HepG2 (cell line): Measurements from ENCODE around the gene PCGF2. TPM values are rescaled to one million over a fixed set of nuclear protein-coding genes. Genes with fewer than 3 reads are reported as not detected.

Source experiments
- DMTF1 ChIP-seq: sonication (generic); formaldehyde crosslinking; IDR thresholded peaks from 2 replicates; pipeline ENCODE4 v1.4.0; 2020; ENCODE audit warnings: mild to moderate bottlenecking, missing genetic modification reagents
- FOXP4 ChIP-seq: sonication (generic); formaldehyde crosslinking; IDR thresholded peaks from 2 replicates; pipeline ENCODE4 v1.4.0; 2020; ENCODE audit warnings: missing genetic modification reagents
- GPBP1L1 ChIP-seq: sonication (generic); formaldehyde crosslinking; IDR thresholded peaks from 2 replicates; pipeline ENCODE4 v1.5.0; 2020; ENCODE audit warnings: mild to moderate bottlenecking, missing genetic modification reagents
- HBP1 ChIP-seq: IDR thresholded peaks from 2 replicates; pipeline ENCODE4 v1.6.1; 2016; ENCODE audit warnings: low read depth, control low read depth
- HNRNPH1 ChIP-seq: fragments of 200-400 bp; formaldehyde crosslinking; optimal IDR thresholded peaks from 2 replicates; pipeline ENCODE3; 2017; ENCODE audit warnings: mild to moderate bottlenecking, low read depth, low read length
- JDP2 ChIP-seq: sonication (generic); formaldehyde crosslinking; IDR thresholded peaks from 2 replicates; pipeline ENCODE4 v1.8.1; 2022; ENCODE audit warnings: missing genetic modification reagents, borderline replicate concordance
- KAT7 ChIP-seq: IDR thresholded peaks from 2 replicates; pipeline ENCODE4 v1.6.1; 2018; ENCODE audit warnings: borderline replicate concordance, missing compliant biosample characterization
- SALL2 ChIP-seq: sonication (generic); formaldehyde crosslinking; IDR thresholded peaks from 2 replicates; pipeline ENCODE4 v1.8.1; 2023; ENCODE audit warnings: mild to moderate bottlenecking, missing genetic modification reagents, inconsistent platforms
- ZNF276 ChIP-seq: sonication (generic); formaldehyde crosslinking; IDR thresholded peaks from 2 replicates; pipeline ENCODE4 v1.4.0; 2020; ENCODE audit warnings: mild to moderate bottlenecking, low read depth, missing genetic modification reagents
- ZNF350 ChIP-seq: sonication (generic); formaldehyde crosslinking; IDR thresholded peaks from 2 replicates; pipeline ENCODE4 v1.4.0; 2020; ENCODE audit warnings: mild to moderate bottlenecking, low read depth, missing genetic modification reagents, borderline replicate concordance
- ZNF547 ChIP-seq: sonication (generic); formaldehyde crosslinking; IDR thresholded peaks from 2 replicates; pipeline ENCODE4 v1.5.1; 2020; ENCODE audit warnings: mild to moderate bottlenecking, missing genetic modification reagents
- ZNF609 ChIP-seq: sonication (generic); formaldehyde crosslinking; IDR thresholded peaks from 2 replicates; pipeline ENCODE4 v1.4.0; 2020; ENCODE audit warnings: mild to moderate bottlenecking, missing genetic modification reagents, borderline replicate concordance
- ZSCAN9 ChIP-seq: IDR thresholded peaks from 2 replicates; pipeline ENCODE4 v1.6.1; 2016; ENCODE audit warnings: borderline replicate concordance
- polyA plus RNA-seq, 8 experiments: library from polyadenylated mRNA; depleted of rRNA in 3 of 8; stranded (reverse) in 7 of 8; unstranded in 1 of 8; fragments of >200 nt; fragmentation: Illumina TruSeq in 4 of 8; extraction: Trizol in 4 of 8; gene quantifications; 2 replicates each; pipeline versions ENCODE4 v1.2.1 to v1.2.3, GENCODE V29; 2011 to 2016; ENCODE audit warnings: low read depth in 4 of 8, missing spikeins in 1 of 8, mixed read lengths in 1 of 8; ENCODE audit not compliant: insufficient read depth in 1 of 8
- total RNA-seq, 5 experiments: library from RNA; depleted of rRNA; stranded (reverse); fragments of >200 nt; fragmentation: Illumina TruSeq; extraction: Trizol; gene quantifications; 2 replicates each; pipeline ENCODE4 v1.2.3, GENCODE V29; 2016; ENCODE audit warnings: low read depth in 1 of 5

The PCGF2 gene
- total and polyA plus RNA-seq, 2 of the 13 experiments (the other 11 are each of a cell fraction or from before 2014, with no cell fraction given) = 11.6 to 29.4 TPM

GRCh38 chr17:38702166-38702915 is 45.8 kb downstream of the PCGF2 start (continued):
- no peak for TF ChIP-seq ZNF350 (CRISPR knock-in tag)
- peak; percentile 92; the same call in 1 of the 2 replicates for TF ChIP-seq KAT7 (CRISPR knock-in tag)
- TF ChIP-seq HBP1 (CRISPR knock-in tag) = peak; percentile 40; the same call in 1 of the 2 replicates
- peak; percentile 87; the same call in 1 of the 2 replicates for TF ChIP-seq SALL2 (CRISPR knock-in tag)
- TF ChIP-seq JDP2 (CRISPR knock-in tag) = peak; percentile 54; the same call in 1 of the 2 replicates
- no peak for TF ChIP-seq GPBP1L1 (CRISPR knock-in tag)
- TF ChIP-seq ZNF547 = peak; percentile 68; the same call in 1 of the 2 replicates
- peak; percentile 57; the same call in 1 of the 2 replicates for TF ChIP-seq ZNF609 (CRISPR knock-in tag)
- no peak for TF ChIP-seq DMTF1 (CRISPR knock-in tag)
- TF ChIP-seq FOXP4 = peak; percentile 66
- peak; percentile 83; the same call in 1 of the 2 replicates for TF ChIP-seq ZSCAN9 (CRISPR knock-in tag)
- TF ChIP-seq HNRNPH1 = peak; percentile 18
- no peak; the same call in 1 of the 2 replicates for TF ChIP-seq ZNF276
